Pancreas (tissue), 10 donors: ENCODE data around the gene CHAC1. TPM values are rescaled to one million over a fixed set of nuclear protein-coding genes. Genes with fewer than 3 reads are reported as not detected.

ENCODE experiments used
- ATAC-seq, 4 donors: fragments of 200-7000 bp; cut with Tn5 transposase; one replicate each; pipeline versions ENCODE4 v1.8.0 to v1.9.1; 2020; ENCODE audit warnings: mild to moderate bottlenecking in 4 of 4, moderate library complexity in 4 of 4
- DNase-seq, 6 donors: peaks; one replicate each; pipeline ENCODE4 v3.0.0-alpha.2; 2020
- FAIRE-seq: peaks from 2 replicates; lab custom pipeline; 2012; peaks lifted over from hg19 to GRCh38; lab: Jason Lieb, UNC
- H3K27ac ChIP-seq, 4 donors: fragments of 200-600 bp; sonication (generic); 1 replicate in 3 of 4; 2 replicates in 1 of 4; pipeline versions ENCODE4 v1.5.0 to v1.8.0; 2020
- H3K27me3 ChIP-seq, 4 donors: fragments of 200-600 bp; one replicate each; pipeline ENCODE4 v1.8.0; 2021
- H3K36me3 ChIP-seq, 3 donors: fragments of 200-600 bp; sonication (generic) in 1 of 3; one replicate each; pipeline versions ENCODE4 v1.5.0 to v1.8.0; 2020 to 2021
- H3K4me1 ChIP-seq, 3 donors: fragments of 200-600 bp; one replicate each; pipeline ENCODE4 v1.8.0; 2021
- H3K4me3 ChIP-seq, 4 donors: fragments of 200-600 bp; sonication (generic) in 2 of 4; one replicate each; pipeline versions ENCODE4 v1.5.0 to v1.8.0; 2020 to 2021
- H3K9me3 ChIP-seq, 4 donors: fragments of 200-600 bp; one replicate each; pipeline ENCODE4 v1.8.0; 2021
- WGBS, 2 donors: extraction: QIAGEN DNeasy Blood & Tissue Kit; methylation state at CpG; one replicate each; pipeline ENCODE4 v1.1.7; 2013; 5-methylcytosine and 5-hydroxymethylcytosine counted together
- intact Hi-C, 3 donors: fragments of 100-400 bp; cut with DNase I; formaldehyde crosslinking; loops; one replicate each; pipeline versions ENCODE4 v1.11.1 to v1.14.2; 2022
- polyA plus RNA-seq, 2 donors: library from polyadenylated mRNA; stranded (reverse); fragments of 200-250 nt; gene quantifications; one replicate each; pipeline ENCODE4 v1.2.3, GENCODE V29; 2013
- total RNA-seq, 6 donors: library from RNA; stranded (reverse); fragmentation: NEBNext Ultra II Directional in 4 of 6; extraction: Animal tissue kit (Norgen Biotek cat#: 25700) in 4 of 6; gene quantifications; one replicate each; pipeline versions ENCODE4 v1.2.1 to v1.2.4, GENCODE V29; 2021 to 2023
- TF ChIP-seq, protein P1 (sequence below), 4 donors: fragments of 200-600 bp; sonication (generic) in 3 of 4; IDR thresholded peaks; one replicate each; pipeline versions ENCODE4 v1.5.0 to v1.8.0; 2021; ENCODE audit warnings: antibody characterized with exemption in 4 of 4
- donor health status: healthy with polysubstance abuse.
- donor health status: DM: no; HTN: no; CAD: no; lungs with moderate emphysema.
- donor health status: DM: no; HTN: no; CAD: no.
- donor health status: control.
- donor health status: control.
- donor health status: Bipolar disorder and iron deficiency.
- donor health status: DM: yes; HTN: yes; CAD: no.
- donor health status: DM: no; HTN: no; CAD: no.
- donor health status: DM: no; HTN: no; CAD: no.
- donor health status: DM: yes; HTN: yes; CAD: no.

Gene CHAC1
- total and polyA plus RNA-seq, 8 donors = 0.40 to 90.5 (median 2.3) TPM

DNA sequence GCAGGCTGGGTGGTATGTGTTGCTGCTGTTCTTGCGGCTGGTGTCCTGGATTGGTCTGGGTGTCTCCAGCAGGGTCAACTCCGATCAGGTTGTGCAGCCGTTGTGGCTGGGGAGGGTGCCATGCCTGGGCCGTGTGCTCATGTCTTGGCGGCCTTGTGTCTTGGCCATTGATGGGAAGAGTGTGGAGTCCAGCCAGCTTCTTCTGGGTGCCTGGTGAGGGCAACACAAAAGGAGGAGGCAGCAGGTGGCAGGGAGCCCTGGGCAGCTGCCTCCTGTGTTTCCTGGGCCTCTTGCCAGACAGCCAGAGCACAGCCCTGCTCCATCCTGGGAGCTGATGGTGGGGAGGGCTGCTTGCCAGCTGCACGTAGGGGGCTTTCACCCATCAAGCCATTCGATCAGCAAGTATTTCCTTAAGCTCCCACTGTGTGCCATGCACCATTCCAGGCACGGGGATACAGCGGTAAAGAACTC is 4.3 kb downstream of the CHAC1 start:
- WGBS, 2 donors = 35 to 45% methylated on average over 9 of the region's 9 CpGs

DNA sequence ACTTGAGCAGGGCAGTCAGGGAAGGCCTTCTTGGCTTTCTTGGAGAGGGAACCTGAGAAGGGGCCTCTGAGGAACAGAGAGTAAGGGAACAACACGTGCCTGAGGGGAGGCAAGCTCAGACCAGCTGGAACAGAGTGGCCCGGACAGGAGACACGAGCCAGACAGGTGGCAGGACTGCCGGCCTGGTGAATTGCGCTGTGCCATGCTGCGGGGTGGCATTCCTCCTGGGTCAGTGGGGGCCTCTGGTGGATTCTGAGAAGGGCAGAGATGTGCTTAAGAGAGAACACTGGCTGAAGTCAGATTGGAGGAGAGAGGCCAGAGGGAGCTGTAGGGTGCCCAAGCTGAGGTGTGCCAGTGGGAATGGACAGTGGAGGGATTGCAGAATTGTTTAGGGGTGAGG is 4.9 kb downstream of the CHAC1 start:
- ATAC-seq (no peak), DNase-seq (peak in 2 of 6 donors; percentile 38 to 54), FAIRE-seq (no peak)
- 79 to 89% methylated on average over 6 of the region's 6 CpGs for WGBS, 2 donors
- no peaks in the 10 kb centered on the region for H3K36me3 ChIP-seq
- H3K9me3 ChIP-seq = no peaks in the 10 kb centered on the region
- TF ChIP-seq, protein P1, sequence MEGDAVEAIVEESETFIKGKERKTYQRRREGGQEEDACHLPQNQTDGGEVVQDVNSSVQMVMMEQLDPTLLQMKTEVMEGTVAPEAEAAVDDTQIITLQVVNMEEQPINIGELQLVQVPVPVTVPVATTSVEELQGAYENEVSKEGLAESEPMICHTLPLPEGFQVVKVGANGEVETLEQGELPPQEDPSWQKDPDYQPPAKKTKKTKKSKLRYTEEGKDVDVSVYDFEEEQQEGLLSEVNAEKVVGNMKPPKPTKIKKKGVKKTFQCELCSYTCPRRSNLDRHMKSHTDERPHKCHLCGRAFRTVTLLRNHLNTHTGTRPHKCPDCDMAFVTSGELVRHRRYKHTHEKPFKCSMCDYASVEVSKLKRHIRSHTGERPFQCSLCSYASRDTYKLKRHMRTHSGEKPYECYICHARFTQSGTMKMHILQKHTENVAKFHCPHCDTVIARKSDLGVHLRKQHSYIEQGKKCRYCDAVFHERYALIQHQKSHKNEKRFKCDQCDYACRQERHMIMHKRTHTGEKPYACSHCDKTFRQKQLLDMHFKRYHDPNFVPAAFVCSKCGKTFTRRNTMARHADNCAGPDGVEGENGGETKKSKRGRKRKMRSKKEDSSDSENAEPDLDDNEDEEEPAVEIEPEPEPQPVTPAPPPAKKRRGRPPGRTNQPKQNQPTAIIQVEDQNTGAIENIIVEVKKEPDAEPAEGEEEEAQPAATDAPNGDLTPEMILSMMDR (IDR thresholded peaks at IDR 0.05) = no peak
- H3K4me1 ChIP-seq = peaks cover 7 to 20% (median 16%) of the 10 kb centered on the region in 3 donors
- no peaks in the 10 kb centered on the region for H3K27me3 ChIP-seq
- intact Hi-C loops = no loop called here
- peak overlapping the region in 1 of 4 donors; percentile 28 for H3K27ac ChIP-seq
- no peak overlapping the region for H3K4me3 ChIP-seq

More for the DNA sequence above, 4.3 kb downstream of the CHAC1 start:
- intact Hi-C loops = no loop called here
- no peaks in the 10 kb centered on the region for H3K9me3 ChIP-seq
- peaks cover 7 to 20% (median 16%) of the 10 kb centered on the region in 3 donors for H3K4me1 ChIP-seq
- no peak overlapping the region for H3K4me3 ChIP-seq
- FAIRE-seq (no peak), DNase-seq (peak; percentile 82 to 94 (median 90)), ATAC-seq (peak; percentile 41 to 66 (median 65))
- no peaks in the 10 kb centered on the region for H3K27me3 ChIP-seq
- no peaks in the 10 kb centered on the region for H3K36me3 ChIP-seq
- TF ChIP-seq, protein P1 (IDR thresholded peaks at IDR 0.05) = no peak
- H3K27ac ChIP-seq = peak overlapping the region in 2 of 4 donors; percentile 28 to 30

DNA sequence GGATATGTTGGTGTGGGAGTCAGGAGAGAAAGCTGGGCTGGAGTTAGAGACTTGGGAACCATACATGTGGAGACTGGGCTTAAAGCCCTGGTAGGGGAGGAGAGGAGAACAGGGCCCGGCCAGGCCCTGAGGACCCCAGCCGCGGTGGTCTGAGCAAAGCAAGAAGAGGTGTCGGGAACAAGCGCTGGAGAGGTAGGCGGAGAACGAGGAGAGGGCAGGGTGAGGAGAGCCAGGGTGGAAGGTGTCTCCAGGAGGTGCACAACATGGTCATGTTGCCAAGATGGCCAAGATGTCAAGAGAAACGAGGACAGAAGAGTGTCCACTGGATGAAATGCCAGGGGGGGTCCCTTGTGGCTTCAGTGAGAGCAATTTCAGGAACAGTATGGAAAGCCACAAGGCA is 5.5 kb downstream of the CHAC1 start:
- DNase-seq = peak in 1 of 6 donors; percentile 50
- no peak overlapping the region for H3K4me3 ChIP-seq
- no peaks in the 10 kb centered on the region for H3K27me3 ChIP-seq
- H3K9me3 ChIP-seq = no peaks in the 10 kb centered on the region
- no peak overlapping the region for H3K27ac ChIP-seq
- TF ChIP-seq, protein P1 (IDR thresholded peaks at IDR 0.05) = no peak
- WGBS, 2 donors = 82 to 91% methylated on average over 8 of the region's 8 CpGs
- intact Hi-C loops = no loop called here
- no peak for FAIRE-seq
- H3K36me3 ChIP-seq = no peaks in the 10 kb centered on the region
- ATAC-seq = no peak
- peaks cover 6 to 19% (median 16%) of the 10 kb centered on the region in 3 donors for H3K4me1 ChIP-seq

DNA sequence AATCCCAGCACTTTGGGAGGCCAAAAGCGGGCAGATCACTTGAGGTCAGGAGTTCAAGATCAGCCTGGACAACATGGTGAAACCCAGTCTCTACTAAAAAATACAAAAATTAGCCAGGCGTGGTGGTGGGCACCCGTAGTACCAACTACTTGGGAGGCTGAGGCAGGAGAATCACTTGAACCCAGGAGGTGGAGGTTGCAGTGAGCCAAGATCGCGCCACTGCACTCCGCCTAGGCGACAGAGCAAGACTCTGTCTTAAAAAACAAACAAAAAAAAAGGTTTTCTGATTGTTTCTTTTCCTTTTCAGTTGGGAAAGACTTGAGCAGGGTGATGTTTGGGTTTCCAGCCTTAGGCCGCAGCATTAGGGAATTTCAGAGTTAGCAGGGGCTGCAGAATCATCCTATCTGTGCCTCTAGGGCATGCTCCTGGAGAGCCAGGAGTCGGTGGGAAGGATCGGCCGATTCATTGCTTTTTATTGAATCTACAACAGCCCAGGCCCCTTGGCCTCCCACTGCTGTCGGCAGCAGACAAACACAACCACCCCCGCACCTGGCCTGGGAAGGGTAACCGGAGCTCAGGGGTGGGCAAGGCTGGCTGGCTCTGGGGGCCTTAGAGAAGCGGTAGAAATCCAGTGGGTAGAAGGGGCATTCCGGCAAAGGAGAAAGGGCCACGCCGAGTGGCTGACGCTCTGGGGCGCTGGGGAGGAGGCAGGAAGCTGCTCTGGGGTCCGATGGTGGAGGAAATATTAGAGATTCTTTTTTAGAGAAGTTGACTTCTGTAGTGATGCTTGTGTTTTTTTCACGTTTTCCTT is 6.3 kb downstream of the CHAC1 start:
- H3K27me3 ChIP-seq = no peaks in the 10 kb centered on the region
- ATAC-seq (no peak), DNase-seq (peak in 1 of 6 donors; percentile 50), FAIRE-seq (no peak)
- H3K4me1 ChIP-seq = peaks cover 0 to 16% (median 12%) of the 10 kb centered on the region in 3 donors
- H3K9me3 ChIP-seq = no peaks in the 10 kb centered on the region
- 87 to 93% methylated on average over 22 of the region's 22 CpGs for WGBS, 2 donors
- no peak overlapping the region for H3K27ac ChIP-seq
- intact Hi-C loops = no loop called here
- TF ChIP-seq, protein P1 (IDR thresholded peaks at IDR 0.05) = no peak
- no peak overlapping the region for H3K4me3 ChIP-seq
- no peaks in the 10 kb centered on the region for H3K36me3 ChIP-seq
